ENCODE results near the gene ESD. TPM values are rescaled to one million over a fixed set of nuclear protein-coding genes. Genes with fewer than 3 reads are reported as not detected.
"Not testable (repeated sequence)": the region's sequence is repeated elsewhere in the genome, so short reads cannot be mapped to it uniquely, and the experiment has no call there.

ESD gene
- total RNA-seq, 2 donors from 2014 or later, result 114 to 119 TPM

- no peaks in the 10 kb centered on the region for H3K27me3 ChIP-seq (replicated peaks; ENCODE audit: insufficient read depth)
- no peak for TF ChIP-seq CTCF (IDR thresholded peaks at IDR 0.05)
- DNase-seq (ENCODE audit: low spot score) (no peak), ATAC-seq (ENCODE audit: insufficient number of reproducible peaks, low FRiP score, low read depth) (no peak)
- no peak overlapping the region for H3K27ac ChIP-seq
- no peak overlapping the region for H3K4me3 ChIP-seq
- peaks cover 33 to 66% of the 10 kb centered on the region in 2 donors for H3K4me1 ChIP-seq (ENCODE audit: control insufficient read depth in 1 of 2, low read depth in 2 of 2)
- H3K9me3 ChIP-seq, result no peaks in the 10 kb centered on the region
- H3K36me3 ChIP-seq, result no peaks in the 10 kb centered on the region
Measured at GRCh38 chr13:46761866-46762265, 35.1 kb downstream of the ESD start.

DNA sequence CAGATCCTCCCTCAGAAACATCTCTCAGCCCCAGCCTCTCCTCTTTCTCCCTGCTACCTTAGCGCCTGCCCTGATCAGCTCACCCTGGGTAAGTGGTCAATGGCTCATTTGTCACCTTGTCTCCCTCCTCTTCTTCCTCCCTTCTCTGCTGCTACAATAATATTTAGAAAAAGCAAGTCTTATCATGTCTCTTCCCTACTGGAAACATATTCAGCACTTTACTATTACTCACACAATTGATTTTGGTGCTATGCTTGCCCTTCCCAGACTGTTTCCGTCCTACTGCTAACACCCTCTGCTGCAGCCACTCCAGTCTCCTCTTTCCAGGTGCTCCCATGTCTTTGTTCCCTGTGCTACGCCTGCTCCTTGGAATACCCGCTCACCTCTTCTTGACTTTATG lies 35.8 kb downstream of the ESD start:
- TF ChIP-seq CTCF (IDR thresholded peaks at IDR 0.05), result no peak
- ATAC-seq (ENCODE audit: insufficient number of reproducible peaks, low FRiP score, low read depth), result no peak
- no peak overlapping the region for H3K4me3 ChIP-seq
- no peaks in the 10 kb centered on the region for H3K36me3 ChIP-seq
- DNase-seq (ENCODE audit: low spot score), result no peak
- no peaks in the 10 kb centered on the region for H3K27me3 ChIP-seq (replicated peaks; ENCODE audit: insufficient read depth)
- H3K27ac ChIP-seq, result peak overlapping the region; percentile 63 to 64
- H3K4me1 ChIP-seq (ENCODE audit: control insufficient read depth in 1 of 2, low read depth in 2 of 2), result peaks cover 38 to 65% of the 10 kb centered on the region in 2 donors
- H3K9me3 ChIP-seq, result no peaks in the 10 kb centered on the region

- peak; percentile 48 for ATAC-seq (ENCODE audit: insufficient number of reproducible peaks, low FRiP score, low read depth)
- Histone ChIP-seq H3K9me3 (no peaks in the 10 kb centered on the region), H3K27ac (peak overlapping the region; percentile 63 to 64), H3K4me1 (ENCODE audit: control insufficient read depth in 1 of 2, low read depth in 2 of 2) (peaks cover 29 to 52% of the 10 kb centered on the region in 2 donors), H3K36me3 (no peaks in the 10 kb centered on the region), H3K4me3 (no peak overlapping the region), H3K27me3 (replicated peaks; ENCODE audit: insufficient read depth) (no peaks in the 10 kb centered on the region)
- no peak for DNase-seq (ENCODE audit: low spot score)
- no peak for TF ChIP-seq CTCF (IDR thresholded peaks at IDR 0.05)
Measured at GRCh38 chr13:46759846-46760245, 37.1 kb downstream of the ESD start.

DNA sequence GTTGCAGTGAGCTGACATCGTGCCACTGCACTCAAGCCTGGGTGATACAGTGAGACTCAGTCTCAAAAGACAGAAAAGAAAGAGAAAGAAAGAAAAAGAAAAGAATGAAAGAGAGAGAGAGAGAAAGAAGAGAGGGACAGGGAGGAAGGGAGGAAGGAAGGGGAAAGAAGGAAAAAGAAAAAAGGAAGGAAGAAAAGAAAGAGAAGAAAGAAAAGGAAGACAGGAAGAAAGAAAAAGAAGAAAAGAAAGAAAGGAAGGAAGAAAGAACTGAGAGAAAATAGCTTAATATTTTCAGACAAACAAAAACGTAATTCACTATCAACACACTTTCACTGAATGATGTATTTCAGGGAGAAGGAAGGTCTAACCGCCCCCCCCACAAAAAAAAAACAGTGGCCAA lies 39.3 kb downstream of the ESD start:
- Histone ChIP-seq H3K36me3 (no peaks in the 10 kb centered on the region), H3K4me3 (no peak overlapping the region), H3K27ac (peak overlapping the region; percentile 63 to 64), H3K27me3 (replicated peaks; ENCODE audit: insufficient read depth) (no peaks in the 10 kb centered on the region), H3K4me1 (ENCODE audit: control insufficient read depth in 1 of 2, low read depth in 2 of 2) (peaks cover 25 to 45% of the 10 kb centered on the region in 2 donors), H3K9me3 (no peaks in the 10 kb centered on the region)
- no peak for TF ChIP-seq CTCF (IDR thresholded peaks at IDR 0.05)
- no peak for DNase-seq (ENCODE audit: low spot score)
- ATAC-seq (ENCODE audit: insufficient number of reproducible peaks, low FRiP score, low read depth), result no peak

- ATAC-seq (ENCODE audit: insufficient number of reproducible peaks, low FRiP score, low read depth) (peak; percentile 50), DNase-seq (ENCODE audit: low spot score) (no peak)
- Histone ChIP-seq H3K36me3 (no peaks in the 10 kb centered on the region), H3K4me1 (ENCODE audit: control insufficient read depth in 1 of 2, low read depth in 2 of 2) (peaks cover 25 to 48% of the 10 kb centered on the region in 2 donors), H3K9me3 (no peaks in the 10 kb centered on the region), H3K27me3 (replicated peaks; ENCODE audit: insufficient read depth) (no peaks in the 10 kb centered on the region), H3K4me3 (no peak overlapping the region), H3K27ac (peak overlapping the region; percentile 63 to 64)
- no peak for TF ChIP-seq CTCF (IDR thresholded peaks at IDR 0.05)
Measured at GRCh38 chr13:46756977-46757376, 40.0 kb downstream of the ESD start.

DNA sequence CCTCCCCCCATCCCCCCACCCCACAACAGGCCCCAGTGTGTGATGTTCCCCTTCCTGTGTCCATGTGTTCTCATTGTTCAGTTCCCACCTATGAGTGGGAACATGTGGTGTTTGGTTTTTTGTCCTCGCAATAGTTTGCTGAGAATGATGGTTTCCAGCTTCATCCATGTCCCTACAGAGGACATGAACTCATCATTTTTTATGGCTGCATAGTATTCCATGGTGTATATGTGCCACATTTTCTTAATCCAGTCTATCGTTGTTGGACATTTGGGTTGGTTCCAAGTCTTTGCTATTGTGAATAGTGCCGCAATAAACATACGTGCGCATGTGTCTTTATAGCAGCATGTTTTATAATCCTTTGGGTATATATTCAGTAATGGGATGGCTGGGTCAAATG lies 41.5 kb downstream of the ESD start:
- ATAC-seq (ENCODE audit: insufficient number of reproducible peaks, low FRiP score, low read depth); H3K9me3 ChIP-seq; DNase-seq (ENCODE audit: low spot score); H3K27me3 ChIP-seq (replicated peaks; ENCODE audit: insufficient read depth); H3K36me3 ChIP-seq; H3K27ac ChIP-seq; H3K4me3 ChIP-seq: not testable (repeated sequence)
- peaks cover 25 to 54% of the 10 kb centered on the region in 2 donors for H3K4me1 ChIP-seq (ENCODE audit: control insufficient read depth in 1 of 2, low read depth in 2 of 2)
